NCI-H524 (cell line): Measurements from ENCODE around the gene MAST4.

Source experiments
- DNase-seq, 2 experiments: peaks; one replicate each; lab custom pipeline; 2025; lab: John Stamatoyannopoulos, UW

MAST4 gene

GRCh38 chr5:66595756-66596635 lies at the start of gene MAST4:
Gene MAST4, plus strand, starts transcription at chr5:66596393. Its CDS starts 263 bp downstream, at chr5:66596656.
- peak; percentile 50 to 86 for DNase-seq

GRCh38 chr5:66546541-66546940 lies 49.7 kb upstream of the MAST4 start:
- no peak for DNase-seq

GRCh38 chr5:66551338-66551737 lies 44.9 kb upstream of the MAST4 start:
- no peak for DNase-seq

GRCh38 chr5:66551945-66552344 lies 44.2 kb upstream of the MAST4 start:
- DNase-seq: no peak

GRCh38 chr5:66553368-66553912 lies 42.8 kb upstream of the MAST4 start:
- DNase-seq: peak in 1 of 2 experiments; percentile 20

DNA sequence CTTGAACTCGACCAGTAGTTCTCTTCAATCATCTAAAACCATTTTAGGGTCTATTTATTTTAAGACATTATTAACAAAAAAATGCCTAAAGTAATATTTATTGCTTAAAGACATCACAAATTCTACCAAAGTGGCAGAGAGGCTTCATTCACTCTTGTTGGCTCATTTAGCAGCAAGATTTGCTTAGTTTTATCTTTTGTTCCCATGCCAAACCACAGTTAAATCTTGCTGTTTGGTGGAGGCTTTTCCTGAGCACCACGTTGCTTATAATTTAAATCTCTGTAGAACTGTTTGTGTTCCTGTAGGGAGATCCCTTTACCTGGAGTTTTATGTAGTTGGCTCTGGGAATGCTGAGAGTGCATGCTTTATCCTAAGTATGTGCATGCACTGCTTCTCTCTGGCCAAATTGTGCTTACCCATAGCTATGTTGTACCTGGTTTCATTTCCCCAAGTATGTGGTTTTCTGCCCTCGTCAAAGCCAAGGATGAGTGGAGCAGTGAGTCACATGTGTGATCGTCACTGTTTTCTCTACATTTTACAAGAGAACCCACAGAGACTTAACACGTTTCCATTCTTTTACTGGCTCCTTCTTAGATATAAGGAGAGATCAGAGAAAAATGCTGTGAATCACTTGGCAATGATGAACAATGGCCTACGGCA lies 42.1 kb upstream of the MAST4 start:
- no peak for DNase-seq

GRCh38 chr5:66554884-66555283 lies 41.3 kb upstream of the MAST4 start:
- no peak for DNase-seq

DNA sequence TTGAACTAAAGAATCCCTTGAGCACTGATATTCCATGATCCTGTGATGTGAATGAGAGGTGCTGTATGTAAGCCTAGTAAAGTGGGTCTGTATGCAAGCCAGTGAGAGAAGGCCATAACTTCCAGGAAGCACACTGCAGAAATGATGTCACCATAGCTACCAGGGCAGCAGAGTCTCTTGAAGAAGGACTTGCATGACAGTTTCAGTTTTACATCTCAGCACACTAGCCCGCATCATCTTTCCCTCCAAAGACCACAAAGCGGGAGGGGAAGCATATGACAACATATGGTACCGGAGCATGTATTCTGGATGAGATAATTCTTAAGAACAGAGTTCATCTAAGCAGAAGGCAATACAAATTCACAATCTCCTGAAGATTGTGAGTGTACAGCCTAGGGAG lies 37.6 kb upstream of the MAST4 start:
- peak; percentile 3 to 58 for DNase-seq

DNA sequence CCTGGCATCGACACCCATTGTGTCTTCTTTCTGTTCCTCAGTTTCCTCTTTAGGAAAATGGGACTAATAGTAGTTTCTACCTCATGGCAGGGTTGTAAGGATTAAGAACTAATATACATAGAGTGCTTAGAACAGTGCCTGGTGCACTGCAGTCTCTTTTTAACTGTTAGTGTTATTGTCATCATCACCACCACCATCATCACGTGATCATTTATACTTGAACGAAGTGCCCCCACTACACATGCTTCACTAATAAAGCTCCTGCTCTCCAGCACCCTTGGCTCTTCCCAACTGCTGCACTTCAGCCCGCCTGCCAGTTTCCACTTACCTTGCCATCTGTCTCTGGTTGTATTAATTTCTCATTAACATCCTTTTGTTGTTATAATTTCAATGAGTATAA lies 35.8 kb upstream of the MAST4 start:
- peak; percentile 71 to 93 for DNase-seq

DNA sequence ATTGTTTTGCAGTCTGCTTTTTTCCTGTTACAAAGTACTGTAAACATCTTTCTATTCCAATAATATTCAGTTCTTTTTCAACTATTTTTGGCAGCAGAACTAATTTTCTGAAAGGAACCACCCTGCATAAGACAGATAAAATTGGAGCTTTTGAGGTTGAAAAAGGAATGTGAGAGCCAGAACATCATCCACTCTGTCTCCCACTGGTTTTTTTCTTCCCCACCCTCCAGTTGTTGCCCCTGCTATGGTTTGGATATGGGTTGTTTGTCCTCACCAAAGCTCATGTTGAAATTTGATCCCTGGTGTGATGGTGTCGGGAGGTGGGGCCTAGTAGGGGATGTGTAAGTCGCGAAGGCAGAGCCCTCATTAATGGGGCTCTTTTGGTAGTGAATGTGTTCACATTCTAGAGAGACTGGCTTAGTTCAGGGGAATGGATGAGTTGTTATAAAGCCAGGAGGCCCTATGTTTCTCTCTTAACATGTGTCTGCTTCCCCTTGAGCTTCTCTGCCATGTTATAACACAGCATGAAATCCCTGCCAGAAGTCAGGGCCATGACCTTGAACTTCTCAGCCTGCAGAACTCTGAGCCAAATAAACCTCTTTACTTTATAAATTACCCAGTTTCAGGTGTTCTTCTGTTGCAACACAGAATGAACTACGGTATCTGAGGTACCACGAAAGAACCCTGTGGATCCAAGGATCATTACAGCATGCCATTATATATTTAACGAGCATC lies 34.8 kb upstream of the MAST4 start:
- peak; percentile 2 to 32 for DNase-seq

- DNase-seq: no peak
Observed at GRCh38 chr5:66565878-66566277, 30.3 kb upstream of the MAST4 start.

DNA sequence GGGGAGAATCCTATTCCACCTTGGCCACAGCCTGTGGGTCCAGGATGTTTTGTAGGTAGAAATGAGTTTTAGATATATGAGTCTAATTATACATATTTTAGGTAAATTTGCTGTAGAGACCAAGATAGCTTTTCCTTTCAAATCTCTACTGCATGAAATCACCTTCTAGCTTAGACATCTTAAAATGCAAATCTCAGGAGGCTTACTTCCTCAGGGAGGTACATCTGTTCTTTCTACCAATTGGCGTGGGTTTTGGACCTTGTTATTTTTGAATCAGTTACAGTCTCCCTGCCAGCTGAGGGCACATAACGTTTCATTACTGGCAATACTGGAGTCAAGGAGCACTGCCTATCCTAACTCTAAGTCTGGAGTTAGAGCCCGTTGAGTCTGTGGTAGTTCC lies 28.7 kb upstream of the MAST4 start:
- DNase-seq: no peak

- no peak for DNase-seq
Observed at GRCh38 chr5:66570201-66570600, 26.0 kb upstream of the MAST4 start.

GRCh38 chr5:66573733-66574132 lies 22.5 kb upstream of the MAST4 start:
- no peak for DNase-seq

GRCh38 chr5:66582499-66583165 lies 13.6 kb upstream of the MAST4 start:
- no peak for DNase-seq

GRCh38 chr5:66585291-66585690 lies 10.9 kb upstream of the MAST4 start:
- no peak for DNase-seq

DNA sequence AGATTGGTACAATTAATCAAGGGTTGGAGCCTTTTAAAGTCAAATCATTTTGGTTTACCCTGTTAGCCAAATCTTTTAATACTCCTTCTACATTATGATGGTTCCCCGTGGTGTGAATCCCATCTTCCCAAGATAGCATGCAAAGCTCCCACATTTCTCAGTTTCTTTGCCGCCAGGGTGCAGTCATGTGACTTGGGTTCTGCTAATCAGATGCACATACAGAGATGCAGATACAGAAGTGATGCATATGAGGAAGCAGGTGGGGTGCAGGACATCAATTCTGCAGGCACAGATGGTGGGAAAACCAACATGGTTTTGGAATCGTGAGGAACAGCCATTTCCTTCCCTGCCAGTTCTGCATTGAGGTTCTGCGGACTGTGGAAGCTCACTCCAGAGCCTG lies 8.4 kb upstream of the MAST4 start:
- DNase-seq: no peak

DNA sequence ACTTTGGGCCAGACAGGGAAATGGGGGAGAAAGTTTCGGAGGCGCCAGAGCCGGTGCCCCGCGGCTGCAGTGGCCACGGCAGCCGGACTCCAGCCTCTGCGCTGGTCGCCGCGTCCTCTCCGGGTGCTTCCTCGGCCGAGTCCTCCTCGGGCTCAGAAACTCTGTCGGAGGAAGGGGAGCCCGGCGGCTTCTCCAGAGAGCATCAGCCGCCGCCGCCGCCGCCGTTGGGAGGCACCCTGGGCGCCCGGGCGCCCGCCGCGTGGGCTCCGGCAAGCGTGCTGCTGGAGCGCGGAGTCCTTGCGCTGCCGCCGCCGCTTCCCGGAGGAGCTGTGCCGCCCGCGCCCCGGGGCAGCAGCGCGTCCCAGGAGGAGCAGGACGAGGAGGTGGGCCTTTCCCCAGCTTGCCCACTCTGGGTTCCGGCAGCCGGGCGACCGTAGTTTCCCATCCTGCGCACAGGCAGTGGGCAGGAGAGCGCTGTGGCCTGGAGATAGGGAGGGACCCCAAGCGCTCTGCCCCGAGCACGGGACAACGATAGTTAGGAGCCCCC lies 516 bp downstream of the MAST4 start:
- peak in 1 of 2 experiments; percentile 49 for DNase-seq

GRCh38 chr5:66597183-66597757 lies 1.1 kb downstream of the MAST4 start:
- peak; percentile 20 to 70 for DNase-seq

DNA sequence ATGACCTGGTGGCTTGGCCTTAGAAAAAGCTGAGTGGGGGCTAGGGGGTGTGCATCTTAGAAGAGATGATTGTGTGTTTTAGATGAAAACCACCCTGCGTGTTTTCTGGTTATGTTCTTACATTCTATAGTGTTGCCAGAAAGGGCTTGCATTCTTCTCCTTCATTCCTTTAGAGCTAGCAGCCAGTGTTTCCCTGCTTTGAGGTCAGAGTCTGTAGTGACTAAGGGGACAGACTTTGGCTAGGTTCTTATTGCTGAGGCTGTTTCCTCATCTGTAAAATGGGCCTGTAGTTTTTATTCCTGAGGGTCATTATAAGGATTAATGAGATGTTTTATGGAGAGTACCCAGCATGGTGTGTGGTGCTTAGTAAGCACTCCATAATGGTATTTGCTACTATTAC lies 6.4 kb downstream of the MAST4 start:
- DNase-seq: no peak

DNA sequence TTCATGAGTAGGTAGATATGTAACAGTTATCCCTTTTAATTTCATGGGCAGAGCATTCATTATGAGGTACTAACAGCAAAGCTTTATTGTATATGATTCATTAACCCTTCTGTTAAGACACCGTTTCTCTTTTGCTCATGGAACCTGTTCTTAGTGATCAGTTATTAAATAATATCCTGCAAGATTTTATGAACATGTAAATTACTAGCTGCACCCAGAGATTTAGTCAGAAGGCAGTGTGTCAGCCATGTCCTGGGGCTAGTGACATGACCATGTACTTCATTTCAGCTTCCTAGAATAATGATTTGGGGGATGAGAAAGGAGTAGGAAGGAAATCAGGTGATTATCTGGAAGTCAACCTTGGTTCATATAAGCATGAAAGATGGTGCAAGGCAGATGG lies 7.0 kb downstream of the MAST4 start:
- DNase-seq: no peak
